SW 1271 (cell line): Measurements from ENCODE around the gene DDB1.
"Not testable (repeated sequence)": the region's sequence is repeated elsewhere in the genome, so short reads cannot be mapped to it uniquely, and the experiment has no call there.

Experiments
- DNase-seq, 2 experiments: peaks; one replicate each; lab custom pipeline; 2025; lab: John Stamatoyannopoulos, UW

DDB1 gene

GRCh38 chr11:61268588-61269250 is 64.2 kb downstream of the DDB1 start:
- DNase-seq = no peak

- no peak for DNase-seq
These were observed 65.5 kb downstream of the DDB1 start for GRCh38 chr11:61267437-61267841.

- no peak for DNase-seq
These were observed 66.3 kb downstream of the DDB1 start for GRCh38 chr11:61266602-61267001.

- DNase-seq = no peak
These were observed 67.5 kb downstream of the DDB1 start for GRCh38 chr11:61265357-61265756.

GRCh38 chr11:61264795-61265194 is 68.1 kb downstream of the DDB1 start:
- DNase-seq = no peak

GRCh38 chr11:61264371-61264770 is 68.5 kb downstream of the DDB1 start:
- no peak for DNase-seq

GRCh38 chr11:61259363-61259762 is 73.5 kb downstream of the DDB1 start:
- DNase-seq = no peak

GRCh38 chr11:61258546-61258945 is 74.4 kb downstream of the DDB1 start:
- no peak for DNase-seq

- no peak for DNase-seq
These were observed 76.0 kb downstream of the DDB1 start for GRCh38 chr11:61256710-61257482.

- peak in 1 of 2 experiments; percentile 47 for DNase-seq
These were observed 78.4 kb downstream of the DDB1 start for GRCh38 chr11:61254403-61255025.

- DNase-seq = not testable (repeated sequence)
These were observed 80.6 kb downstream of the DDB1 start for GRCh38 chr11:61252332-61252731.

- not testable (repeated sequence) for DNase-seq
These were observed 81.8 kb downstream of the DDB1 start for GRCh38 chr11:61250796-61251765.
